ENCODE measurements around the gene PPM1A.

The PPM1A gene

GRCh38 chr14:60251877-60252276 lies 2.9 kb downstream of the PPM1A start:
- ATAC-seq, result no peak
- TF ChIP-seq ISL1 (CRISPR knock-in tag; IDR thresholded peaks at IDR 0.05), result no peak
- no peak for TF ChIP-seq SNAI2 (CRISPR knock-in tag; IDR thresholded peaks at IDR 0.05)
- TF ChIP-seq ZFP30 (CRISPR knock-in tag; IDR thresholded peaks at IDR 0.05), result no peak
- TF ChIP-seq ARNTL (CRISPR knock-in tag; IDR thresholded peaks at IDR 0.05; ENCODE audit: borderline replicate concordance, low read depth), result no peak
- no peak for TF ChIP-seq ZNF8 (CRISPR knock-in tag; IDR thresholded peaks at IDR 0.05)
- no peak for TF ChIP-seq TCF4 (CRISPR knock-in tag; IDR thresholded peaks at IDR 0.05; ENCODE audit: borderline replicate concordance)
- TF ChIP-seq TOX (CRISPR knock-in tag; IDR thresholded peaks at IDR 0.05; ENCODE audit: borderline replicate concordance), result no peak
- no peak for TF ChIP-seq CSDC2 (CRISPR knock-in tag; IDR thresholded peaks at IDR 0.05)

- TF ChIP-seq ZFP30 (CRISPR knock-in tag; IDR thresholded peaks at IDR 0.05) (no peak), TSHZ2 (CRISPR knock-in tag; IDR thresholded peaks at IDR 0.05) (no peak), TOX (CRISPR knock-in tag; IDR thresholded peaks at IDR 0.05; ENCODE audit: borderline replicate concordance) (no peak), TCF4 (CRISPR knock-in tag; IDR thresholded peaks at IDR 0.05; ENCODE audit: borderline replicate concordance) (no peak), ZNF8 (CRISPR knock-in tag; IDR thresholded peaks at IDR 0.05) (no peak), SNAI2 (CRISPR knock-in tag; IDR thresholded peaks at IDR 0.05) (no peak)
- ATAC-seq, result no peak
Observed at GRCh38 chr14:60252630-60253029, 3.6 kb downstream of the PPM1A start.

GRCh38 chr14:60253649-60254048 lies 4.6 kb downstream of the PPM1A start:
- ATAC-seq, result no peak
- TF ChIP-seq ZNF8 (CRISPR knock-in tag; IDR thresholded peaks at IDR 0.05) (no peak), GLIS3 (CRISPR knock-in tag; IDR thresholded peaks at IDR 0.05) (no peak), PATZ1 (CRISPR knock-in tag; IDR thresholded peaks at IDR 0.05; ENCODE audit: borderline replicate concordance) (no peak), CSRNP3 (CRISPR knock-in tag; IDR thresholded peaks at IDR 0.05) (no peak), TOX (CRISPR knock-in tag; IDR thresholded peaks at IDR 0.05; ENCODE audit: borderline replicate concordance) (no peak), ZFP30 (CRISPR knock-in tag; IDR thresholded peaks at IDR 0.05) (no peak)

GRCh38 chr14:60254176-60254575 lies 5.2 kb downstream of the PPM1A start:
- TF ChIP-seq SNAI2 (CRISPR knock-in tag; IDR thresholded peaks at IDR 0.05), result no peak
- no peak for TF ChIP-seq ARNTL (CRISPR knock-in tag; IDR thresholded peaks at IDR 0.05; ENCODE audit: borderline replicate concordance, low read depth)
- no peak for TF ChIP-seq ISL1 (CRISPR knock-in tag; IDR thresholded peaks at IDR 0.05)
- TF ChIP-seq CREB5 (CRISPR knock-in tag; IDR thresholded peaks at IDR 0.05; ENCODE audit: low read depth), result no peak
- TF ChIP-seq CSDC2 (CRISPR knock-in tag; IDR thresholded peaks at IDR 0.05), result no peak
- TF ChIP-seq PPARA (CRISPR knock-in tag; IDR thresholded peaks at IDR 0.05; ENCODE audit: borderline replicate concordance), result no peak
- TF ChIP-seq GLIS3 (CRISPR knock-in tag; IDR thresholded peaks at IDR 0.05), result no peak
- TF ChIP-seq ZNF565 (CRISPR knock-in tag; conservative IDR thresholded peaks at IDR 0.05; ENCODE audit: low read depth), result no peak
- no peak for ATAC-seq

- ATAC-seq, result no peak
- TF ChIP-seq ZNF565 (CRISPR knock-in tag; conservative IDR thresholded peaks at IDR 0.05; ENCODE audit: low read depth) (no peak), PATZ1 (CRISPR knock-in tag; IDR thresholded peaks at IDR 0.05; ENCODE audit: borderline replicate concordance) (no peak), ZFP3 (CRISPR knock-in tag; IDR thresholded peaks at IDR 0.05) (no peak), GLIS3 (CRISPR knock-in tag; IDR thresholded peaks at IDR 0.05) (no peak), ISL1 (CRISPR knock-in tag; IDR thresholded peaks at IDR 0.05) (no peak), PPARA (CRISPR knock-in tag; IDR thresholded peaks at IDR 0.05; ENCODE audit: borderline replicate concordance) (no peak), ZFP30 (CRISPR knock-in tag; IDR thresholded peaks at IDR 0.05) (no peak), CSDC2 (CRISPR knock-in tag; IDR thresholded peaks at IDR 0.05) (no peak), BACH2 (CRISPR knock-in tag; IDR thresholded peaks at IDR 0.05; ENCODE audit: borderline replicate concordance) (no peak), POU6F1 (CRISPR knock-in tag; IDR thresholded peaks at IDR 0.05; ENCODE audit: borderline replicate concordance, low read depth) (no peak)
Observed at GRCh38 chr14:60257865-60258264, 8.8 kb downstream of the PPM1A start.

Data from SK-N-SH treated with all-trans-retinoic acid at 6 μM for 48 hours (cell line).